ENCODE results near the gene KCNH2. TPM values are rescaled to one million over a fixed set of nuclear protein-coding genes. Genes with fewer than 3 reads are reported as not detected.

Gene KCNH2
- total and polyA plus RNA-seq, 2 of the 8 experiments (the other 6 are each of a cell fraction or from before 2014, with no cell fraction given), result 8.0 to 15.0 TPM

DNA sequence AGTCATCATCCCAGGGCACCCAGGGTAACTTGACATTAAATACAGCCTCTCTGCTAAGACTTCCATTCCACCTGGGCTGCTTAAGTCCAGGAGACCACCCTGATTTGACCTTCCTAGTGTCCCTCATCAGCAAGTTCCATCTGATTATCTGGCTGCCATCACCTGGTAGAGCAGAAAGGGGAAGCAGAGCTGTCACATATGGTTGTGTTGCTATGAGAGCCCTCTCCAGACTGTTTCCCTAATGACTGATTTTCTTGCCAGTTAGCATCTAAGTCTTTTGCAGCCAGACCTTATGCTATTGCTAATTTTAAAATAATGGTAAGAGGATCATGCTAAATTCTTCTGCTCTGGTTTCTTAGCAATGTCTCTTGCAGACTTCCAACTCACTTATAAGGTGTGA is 38.7 kb downstream of the KCNH2 start:
- Histone ChIP-seq H3K9me3 (ENCODE audit: insufficient read depth in 2 of 2, low read depth in 1 of 2, low read length in 1 of 2) (no peaks in the 10 kb centered on the region), H3K4ac (replicated peaks; ENCODE audit: insufficient read length, low read depth, low read length) (no peak overlapping the region), H3K23me2 (ENCODE audit: low read depth, low read length) (no peaks in the 10 kb centered on the region), H2BK120ac (replicated peaks; ENCODE audit: low read depth, low read length) (no peak overlapping the region), H3K9ac (replicated peaks in 1 of 4; ENCODE audit: extremely low read depth in 1 of 4, low read depth in 3 of 4, low read length in 3 of 4) (no peak overlapping the region), H4K5ac (ENCODE audit: insufficient read length, low read depth, low read length) (no peak overlapping the region), H3K14ac (ENCODE audit: insufficient read length) (no peak overlapping the region), H3K23ac (ENCODE audit: insufficient read length) (no peak overlapping the region), H2BK20ac (ENCODE audit: low read length) (no peak overlapping the region), H3K18ac (ENCODE audit: extremely low read depth, low read length) (no peak overlapping the region), H3K27me3 (replicated peaks in 1 of 4; ENCODE audit: control insufficient read depth in 3 of 4, extremely low read depth in 1 of 4, insufficient read depth in 3 of 4, low read length in 3 of 4) (peaks cover 0 to 2% (median 0%) of the 10 kb centered on the region in 4 experiments; a peak in 2 of 7 replicates), H4K20me1 (replicated peaks in 1 of 2; ENCODE audit: control insufficient read depth in 1 of 2, insufficient read depth in 2 of 2, low read length in 2 of 2) (peaks cover 0 to 3% of the 10 kb centered on the region in 2 experiments), H4K91ac (replicated peaks; ENCODE audit: insufficient read length, low read length) (no peak overlapping the region), H3K56ac (replicated peaks; ENCODE audit: insufficient read length, low read depth, low read length) (no peak overlapping the region), H3K4me1 (replicated peaks in 1 of 4; ENCODE audit: control insufficient read depth in 3 of 4, insufficient read depth in 4 of 4, low read length in 3 of 4) (peaks cover 0 to 8% (median 5%) of the 10 kb centered on the region in 4 experiments; a peak in 5 of 7 replicates), H2BK5ac (ENCODE audit: low read depth, low read length) (no peak overlapping the region), H2BK15ac (ENCODE audit: low read length) (no peak overlapping the region), H2BK12ac (ENCODE audit: low read depth, low read length) (no peak overlapping the region), H3K79me2 (ENCODE audit: control insufficient read depth in 1 of 2, insufficient read depth in 2 of 2, low read length in 2 of 2) (no peaks in the 10 kb centered on the region), H3K79me1 (ENCODE audit: low read depth, low read length) (no peaks in the 10 kb centered on the region), H3K4me3 (ENCODE audit: extremely low read depth in 1 of 4, insufficient read depth in 2 of 4, low read depth in 3 of 4, low read length in 4 of 4) (no peak overlapping the region), H3K27ac (ENCODE audit: low read depth, low read length) (no peak overlapping the region), H2AFZ (ENCODE audit: low read length) (no peak overlapping the region), H4K8ac (ENCODE audit: extremely low read depth, insufficient read depth, low read length) (no peak overlapping the region), H3K36me3 (ENCODE audit: control insufficient read depth in 2 of 4, insufficient read depth in 4 of 4, low read length in 3 of 4) (no peaks in the 10 kb centered on the region), H2AK5ac (ENCODE audit: low read depth, low read length) (no peak overlapping the region), H3K4me2 (ENCODE audit: insufficient read depth in 1 of 2, low read depth in 2 of 2, low read length in 2 of 2) (no peak overlapping the region)
- FAIRE-seq, result no peak
- CTCF ChIA-PET (ENCODE audit: partially characterized antibody), result interaction anchor here (1.0 to 6.9 kb wide), 7 partner anchors 8 to 49 kb away, joined by 3 to 45 read pairs (median 5); no protein-coding TSS in a partner anchor
- POLR2A ChIA-PET (ENCODE audit: partially characterized antibody), result interaction anchor here (0.6 kb wide), 1 partner anchor 41 kb away, joined by 3 read pairs; no protein-coding TSS in a partner anchor
- no peak for DNase-seq (ENCODE audit: low read depth in 1 of 2, low spot score in 2 of 2)
- TF ChIP-seq SRF (IDR thresholded peaks at IDR 0.05; ENCODE audit: low read depth, low read length) (no peak), SP4 (IDR thresholded peaks at IDR 0.05; ENCODE audit: low read length) (no peak), NRF1 (IDR thresholded peaks at IDR 0.05; ENCODE audit: low read depth, low read length) (no peak), KDM4A (IDR thresholded peaks at IDR 0.05; ENCODE audit: low read depth, low read length, severe bottlenecking) (no peak), BCL11A (IDR thresholded peaks at IDR 0.05; ENCODE audit: low read depth in 2 of 2, low read length in 2 of 2) (no peak), EZH2 (IDR thresholded peaks at IDR 0.05; ENCODE audit: low read depth, low read length, severe bottlenecking) (no peak), SP1 (IDR thresholded peaks at IDR 0.05; ENCODE audit: low read depth, low read length) (no peak), EGR1 (IDR thresholded peaks at IDR 0.05; ENCODE audit: borderline replicate concordance, low read depth, low read length) (no peak), BRCA1 (IDR thresholded peaks at IDR 0.05; ENCODE audit: low read depth, low read length) (no peak), FOSL1 (IDR thresholded peaks at IDR 0.05; ENCODE audit: insufficient read depth, low read depth, low read length) (no peak), CBX5 (IDR thresholded peaks at IDR 0.05; ENCODE audit: low read depth, low read length) (no peak), RBBP5 (IDR thresholded peaks at IDR 0.05; ENCODE audit: borderline replicate concordance, low read depth, low read length) (no peak), TAF1 (IDR thresholded peaks at IDR 0.05; ENCODE audit: low read depth, low read length) (no peak)
- TF ChIP-seq, protein P1, sequence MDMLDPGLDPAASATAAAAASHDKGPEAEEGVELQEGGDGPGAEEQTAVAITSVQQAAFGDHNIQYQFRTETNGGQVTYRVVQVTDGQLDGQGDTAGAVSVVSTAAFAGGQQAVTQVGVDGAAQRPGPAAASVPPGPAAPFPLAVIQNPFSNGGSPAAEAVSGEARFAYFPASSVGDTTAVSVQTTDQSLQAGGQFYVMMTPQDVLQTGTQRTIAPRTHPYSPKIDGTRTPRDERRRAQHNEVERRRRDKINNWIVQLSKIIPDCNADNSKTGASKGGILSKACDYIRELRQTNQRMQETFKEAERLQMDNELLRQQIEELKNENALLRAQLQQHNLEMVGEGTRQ (IDR thresholded peaks at IDR 0.05; ENCODE audit: low read length), result no peak

Measured in H1 (cell line).